OCI-LY1 (cell line): ENCODE data around the gene DUSP6.

ENCODE experiments used
- H2AFZ ChIP-seq: fragments of 200-600 bp; sonication (generic), shearing (Covaris generic); 2 replicates; pipeline ENCODE4 v1.6.0; 2014; ENCODE audit warnings: antibody characterized with exemption, mild to moderate bottlenecking, low read length
- H3F3A ChIP-seq: fragments of 200-600 bp; sonication (generic), shearing (Covaris generic); 2 replicates; pipeline ENCODE4 v1.6.0; 2014; ENCODE audit warnings: mild to moderate bottlenecking, antibody characterized with exemption, low read length, moderate library complexity; ENCODE audit not compliant: insufficient read depth
- H3K27ac ChIP-seq: fragments of 200-600 bp; sonication (generic); 2 replicates; pipeline ENCODE4 v1.5.1; 2014; ENCODE audit warnings: low read length, mixed run types, mild to moderate bottlenecking, low read depth; ENCODE audit not compliant: poor library complexity, severe bottlenecking
- H3K27me3 ChIP-seq: fragments of 200-600 bp; sonication (generic); 2 replicates; pipeline ENCODE4 v1.6.0; 2014; ENCODE audit warnings: antibody characterized with exemption, mild to moderate bottlenecking, low read length, moderate library complexity; ENCODE audit not compliant: insufficient read depth
- H3K36me3 ChIP-seq: fragments of 200-600 bp; sonication (generic); 2 replicates; pipeline ENCODE4 v1.6.1; 2014; ENCODE audit warnings: mild to moderate bottlenecking, antibody characterized with exemption, low read length, moderate library complexity, mixed read lengths; ENCODE audit not compliant: insufficient read depth
- H3K4me1 ChIP-seq: fragments of 200-600 bp; sonication (generic); 2 replicates; pipeline ENCODE4 v1.5.1; 2014; ENCODE audit warnings: mild to moderate bottlenecking, low read length, moderate library complexity; ENCODE audit not compliant: insufficient read depth, severe bottlenecking
- H3K4me2 ChIP-seq: fragments of 200-600 bp; sonication (generic), shearing (Covaris generic); 2 replicates; pipeline ENCODE4 v1.6.1; 2014; ENCODE audit warnings: low read length
- H3K4me3 ChIP-seq: fragments of 200-600 bp; sonication (generic); 2 replicates; pipeline ENCODE4 v1.5.1; 2014; ENCODE audit warnings: low read length, low read depth, mild to moderate bottlenecking, mixed read lengths; ENCODE audit not compliant: poor library complexity, severe bottlenecking
- H3K79me2 ChIP-seq: fragments of 200-600 bp; shearing (Covaris generic); 2 replicates; pipeline ENCODE4 v1.6.1; 2016; ENCODE audit warnings: mixed run types, low read length, mixed read lengths; ENCODE audit not compliant: insufficient read depth
- H3K9ac ChIP-seq: fragments of 200-600 bp; sonication (generic), shearing (Covaris generic); 2 replicates; pipeline ENCODE4 v1.6.1; 2014; ENCODE audit warnings: mild to moderate bottlenecking, low read length, mixed read lengths
- H3K9me2 ChIP-seq: fragments of 200-600 bp; sonication (generic), shearing (Covaris generic); 2 replicates; pipeline ENCODE4 v1.6.1; 2014; ENCODE audit warnings: low read depth, mild to moderate bottlenecking, low read length, mixed read lengths
- H3K9me3 ChIP-seq: fragments of 200-600 bp; shearing (Covaris generic); 2 replicates; pipeline ENCODE4 v1.6.1; 2014; ENCODE audit warnings: low read length, mixed read lengths
- H4K20me1 ChIP-seq: fragments of 200-600 bp; sonication (generic), shearing (Covaris generic); 2 replicates; pipeline ENCODE4 v1.6.0; 2016; ENCODE audit warnings: mild to moderate bottlenecking, low read length; ENCODE audit not compliant: insufficient read depth
- EZH2 ChIP-seq: fragments of 200-600 bp; sonication (generic), shearing (Covaris generic); IDR thresholded peaks from 2 replicates; pipeline ENCODE4 v1.8.0; 2017; ENCODE audit warnings: borderline replicate concordance, mixed run types, mild to moderate bottlenecking, antibody characterized with exemption, low read length, moderate library complexity, mixed read lengths
- TF ChIP-seq, protein P1 (sequence below): fragments of 200-600 bp; sonication (generic), shearing (Covaris generic); IDR thresholded peaks from 2 replicates; pipeline ENCODE4 v1.5.1; 2017; ENCODE audit warnings: mild to moderate bottlenecking, antibody characterized with exemption, low read length, moderate library complexity, mixed read lengths

The DUSP6 gene

DNA sequence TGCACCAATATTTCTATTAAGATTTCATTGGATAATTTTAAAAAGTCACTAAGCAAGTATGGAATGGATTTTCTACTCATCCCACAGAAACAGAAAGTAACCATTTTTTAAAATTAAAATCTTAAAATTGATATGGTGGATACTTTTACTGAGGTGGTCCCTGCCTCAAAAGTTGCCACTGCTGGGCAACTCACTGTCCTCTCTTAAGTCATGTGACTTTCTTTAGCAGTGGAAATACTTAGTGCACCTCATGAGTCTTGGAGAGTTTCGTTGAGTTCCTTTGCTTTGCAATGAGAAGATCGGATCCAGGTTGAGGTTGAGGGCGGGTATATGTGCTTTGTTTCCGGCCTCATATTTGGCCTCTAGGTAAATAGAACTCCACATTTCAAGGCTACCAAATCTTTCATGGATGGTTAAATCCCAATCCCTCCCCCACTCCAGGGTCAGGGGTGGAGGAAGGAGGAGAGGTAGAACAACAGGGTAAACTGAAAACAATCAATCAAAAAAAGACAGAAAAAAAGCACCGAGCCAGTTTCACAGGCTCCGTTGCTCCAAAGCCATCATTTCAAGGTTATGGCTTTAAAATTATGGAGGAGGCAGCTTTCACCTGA lies 39.5 kb upstream of the DUSP6 start:
- H3K9ac ChIP-seq, result no peak overlapping the region
- H3K36me3 ChIP-seq, result no peaks in the 10 kb centered on the region
- no peaks in the 10 kb centered on the region for H3K9me3 ChIP-seq
- H3K79me2 ChIP-seq, result no peaks in the 10 kb centered on the region
- no peaks in the 10 kb centered on the region for H3K4me1 ChIP-seq
- H2AFZ ChIP-seq, result no peak overlapping the region
- no peak overlapping the region for H3K4me2 ChIP-seq
- no peaks in the 10 kb centered on the region for H3K27me3 ChIP-seq
- H4K20me1 ChIP-seq, result no peaks in the 10 kb centered on the region
- no peaks in the 10 kb centered on the region for H3K9me2 ChIP-seq
- no peak for TF ChIP-seq EZH2
- TF ChIP-seq, protein P1, sequence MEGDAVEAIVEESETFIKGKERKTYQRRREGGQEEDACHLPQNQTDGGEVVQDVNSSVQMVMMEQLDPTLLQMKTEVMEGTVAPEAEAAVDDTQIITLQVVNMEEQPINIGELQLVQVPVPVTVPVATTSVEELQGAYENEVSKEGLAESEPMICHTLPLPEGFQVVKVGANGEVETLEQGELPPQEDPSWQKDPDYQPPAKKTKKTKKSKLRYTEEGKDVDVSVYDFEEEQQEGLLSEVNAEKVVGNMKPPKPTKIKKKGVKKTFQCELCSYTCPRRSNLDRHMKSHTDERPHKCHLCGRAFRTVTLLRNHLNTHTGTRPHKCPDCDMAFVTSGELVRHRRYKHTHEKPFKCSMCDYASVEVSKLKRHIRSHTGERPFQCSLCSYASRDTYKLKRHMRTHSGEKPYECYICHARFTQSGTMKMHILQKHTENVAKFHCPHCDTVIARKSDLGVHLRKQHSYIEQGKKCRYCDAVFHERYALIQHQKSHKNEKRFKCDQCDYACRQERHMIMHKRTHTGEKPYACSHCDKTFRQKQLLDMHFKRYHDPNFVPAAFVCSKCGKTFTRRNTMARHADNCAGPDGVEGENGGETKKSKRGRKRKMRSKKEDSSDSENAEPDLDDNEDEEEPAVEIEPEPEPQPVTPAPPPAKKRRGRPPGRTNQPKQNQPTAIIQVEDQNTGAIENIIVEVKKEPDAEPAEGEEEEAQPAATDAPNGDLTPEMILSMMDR, result no peak
- H3K27ac ChIP-seq, result no peak overlapping the region
- H3F3A ChIP-seq, result no peaks in the 10 kb centered on the region
- no peak overlapping the region for H3K4me3 ChIP-seq

DNA sequence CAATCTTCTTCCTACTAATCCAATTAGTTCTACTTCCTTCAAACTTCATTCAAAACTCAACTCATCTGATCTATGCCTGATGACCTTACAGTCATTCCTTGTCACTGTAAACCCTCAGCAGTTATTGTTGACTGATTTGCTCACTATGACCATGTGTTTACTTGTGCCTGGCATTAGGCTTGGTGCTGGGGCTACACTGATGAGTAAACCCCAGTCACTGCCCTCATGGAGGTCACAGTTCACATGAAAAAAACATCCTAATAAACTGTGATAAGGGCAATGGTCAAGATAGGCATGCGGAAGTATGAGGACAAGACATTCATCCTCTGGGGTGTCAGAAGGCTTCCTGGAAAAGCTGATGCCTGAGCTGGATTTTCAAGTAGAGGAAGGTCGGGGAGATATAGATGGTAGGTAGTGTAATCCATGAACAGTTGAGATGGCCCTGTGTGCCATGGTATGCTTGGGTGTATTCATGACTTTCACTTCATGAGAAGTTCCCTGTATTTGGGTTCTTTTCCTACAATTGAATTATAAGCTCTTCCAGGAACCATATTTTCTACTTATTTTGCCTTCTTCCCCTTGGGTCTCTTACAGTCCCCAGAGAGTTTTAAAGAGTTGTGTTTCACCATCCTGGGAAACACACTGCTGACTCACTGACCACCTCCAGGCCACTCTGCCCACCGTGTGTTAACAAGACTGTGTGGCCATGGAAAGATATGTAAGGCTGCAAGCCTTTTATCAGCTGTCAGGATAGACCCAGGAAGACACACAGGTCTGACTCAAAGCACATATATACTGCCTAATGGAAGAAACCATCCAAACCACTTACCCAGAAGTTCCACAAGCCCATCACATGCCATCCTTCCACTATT lies 38.7 kb upstream of the DUSP6 start:
- H3K9me3 ChIP-seq, result no peaks in the 10 kb centered on the region
- no peak overlapping the region for H3K4me3 ChIP-seq
- no peaks in the 10 kb centered on the region for H3K27me3 ChIP-seq
- H3K27ac ChIP-seq, result no peak overlapping the region
- no peaks in the 10 kb centered on the region for H3K4me1 ChIP-seq
- no peaks in the 10 kb centered on the region for H3K36me3 ChIP-seq
- no peak overlapping the region for H2AFZ ChIP-seq
- no peak overlapping the region for H3K9ac ChIP-seq
- no peaks in the 10 kb centered on the region for H3K9me2 ChIP-seq
- no peaks in the 10 kb centered on the region for H3F3A ChIP-seq
- no peak overlapping the region for H3K4me2 ChIP-seq
- H3K79me2 ChIP-seq, result no peaks in the 10 kb centered on the region
- no peaks in the 10 kb centered on the region for H4K20me1 ChIP-seq
- no peak for TF ChIP-seq EZH2
- TF ChIP-seq, protein P1, result no peak

DNA sequence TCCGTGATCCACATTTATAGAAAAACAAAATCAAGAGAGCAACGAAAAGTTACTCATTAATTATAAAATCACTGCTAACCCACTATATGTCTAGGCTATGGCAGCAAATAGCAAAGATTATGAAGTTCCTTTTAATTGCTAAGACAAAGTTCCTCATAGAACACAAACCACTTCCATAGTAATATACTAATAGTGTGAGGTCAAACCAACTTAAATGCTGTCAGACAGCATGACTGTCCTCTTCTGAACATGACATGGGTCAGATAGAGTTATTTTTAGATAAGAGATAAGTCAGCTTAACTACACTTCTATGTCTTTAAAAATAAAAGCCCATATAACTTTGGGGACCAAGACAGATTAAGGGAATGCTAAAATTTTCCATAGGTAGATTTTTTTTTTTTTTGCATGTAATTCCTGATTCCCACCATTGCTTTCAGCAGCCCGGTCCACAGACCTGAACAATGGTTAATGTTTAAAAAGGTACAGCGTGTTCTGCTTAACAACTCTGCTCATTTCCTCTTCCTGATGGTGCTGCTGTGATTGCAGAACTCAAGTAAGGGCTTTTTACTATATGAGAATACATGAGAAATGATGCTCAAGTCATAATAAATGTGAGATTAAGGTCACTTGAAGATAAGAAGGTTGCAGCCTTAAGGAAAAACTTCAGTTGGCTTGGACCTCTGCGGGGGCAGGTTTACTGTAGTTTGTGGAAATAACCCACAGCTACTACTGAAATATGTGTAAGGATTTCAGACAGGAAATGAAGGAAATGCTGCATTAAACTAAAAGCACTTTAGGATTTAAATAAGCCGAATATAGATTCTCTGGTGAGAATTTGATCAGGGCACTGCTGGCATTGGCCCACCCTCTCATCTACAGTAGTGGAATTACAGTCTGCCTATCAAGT lies 37.7 kb upstream of the DUSP6 start:
- Histone ChIP-seq H3K9me3 (no peaks in the 10 kb centered on the region), H3K27me3 (no peaks in the 10 kb centered on the region), H2AFZ (no peak overlapping the region), H3K36me3 (no peaks in the 10 kb centered on the region), H3K79me2 (no peaks in the 10 kb centered on the region), H3K9me2 (no peaks in the 10 kb centered on the region), H4K20me1 (no peaks in the 10 kb centered on the region), H3K27ac (no peak overlapping the region), H3K4me2 (no peak overlapping the region), H3K4me3 (no peak overlapping the region), H3K4me1 (no peaks in the 10 kb centered on the region), H3K9ac (no peak overlapping the region), H3F3A (no peaks in the 10 kb centered on the region)
- TF ChIP-seq EZH2, result no peak
- TF ChIP-seq, protein P1, result no peak
